HEK293 (cell line): ENCODE data around the gene HOXB7.

Experiments used
- BCL11A ChIP-seq: fragments of 450-650 bp; formaldehyde crosslinking; IDR thresholded peaks from 2 replicates; pipeline ENCODE4 v1.5.1; 2016; ENCODE audit warnings: low read depth, missing biosample characterization, missing genetic modification characterization
- GLI2 ChIP-seq: fragments of 450-650 bp; formaldehyde crosslinking; IDR thresholded peaks from 2 replicates; pipeline ENCODE4; 2017; ENCODE audit warnings: missing biosample characterization, missing genetic modification characterization, low read depth, borderline replicate concordance
- KLF16 ChIP-seq: fragments of 450-650 bp; formaldehyde crosslinking; IDR thresholded peaks from 2 replicates; pipeline ENCODE4 v1.5.1; 2017; ENCODE audit warnings: missing biosample characterization, missing genetic modification characterization
- MEIS1 ChIP-seq: sonication (generic); formaldehyde crosslinking; IDR thresholded peaks from 2 replicates; pipeline ENCODE4 v1.8.1; 2022; ENCODE audit warnings: missing genetic modification reagents, mild to moderate bottlenecking, borderline replicate concordance
- PRDM10 ChIP-seq: fragments of 450-650 bp; formaldehyde crosslinking; IDR thresholded peaks from 2 replicates; pipeline ENCODE4 v1.5.1; 2016; ENCODE audit warnings: missing biosample characterization, missing genetic modification characterization
- ZBTB44 ChIP-seq: fragments of 450-650 bp; IDR thresholded peaks from 2 replicates; pipeline ENCODE4 v1.5.1; 2018; ENCODE audit warnings: missing biosample characterization, mild to moderate bottlenecking, missing genetic modification characterization
- ZBTB48 ChIP-seq: fragments of 450-650 bp; formaldehyde crosslinking; IDR thresholded peaks from 2 replicates; pipeline ENCODE4 v1.5.1; 2016; ENCODE audit warnings: missing biosample characterization, missing genetic modification characterization
- ZBTB7A ChIP-seq: fragments of 450-650 bp; formaldehyde crosslinking; IDR thresholded peaks from 2 replicates; pipeline ENCODE4 v1.5.1; 2016; ENCODE audit warnings: low read depth, missing biosample characterization, missing genetic modification characterization
- ZFP3 ChIP-seq: fragments of 450-650 bp; formaldehyde crosslinking; IDR thresholded peaks from 2 replicates; pipeline ENCODE4 v1.5.1; 2016; ENCODE audit warnings: low read depth, missing biosample characterization, missing genetic modification characterization
- ZFP37 ChIP-seq: fragments of 450-650 bp; formaldehyde crosslinking; IDR thresholded peaks from 2 replicates; pipeline ENCODE4 v1.5.1; 2016; ENCODE audit warnings: missing biosample characterization, missing genetic modification characterization
- ZFP41 ChIP-seq: fragments of 450-650 bp; formaldehyde crosslinking; IDR thresholded peaks from 2 replicates; pipeline ENCODE4 v1.5.1; 2016; ENCODE audit warnings: missing biosample characterization, missing genetic modification characterization, borderline replicate concordance
- ZNF16 ChIP-seq: fragments of 450-650 bp; formaldehyde crosslinking; IDR thresholded peaks from 2 replicates; pipeline ENCODE4 v1.5.1; 2016; ENCODE audit warnings: low read depth, missing biosample characterization, missing genetic modification characterization
- ZNF169 ChIP-seq: fragments of 450-650 bp; formaldehyde crosslinking; IDR thresholded peaks from 2 replicates; pipeline ENCODE4 v1.5.1; 2016; ENCODE audit warnings: missing biosample characterization, missing genetic modification characterization
- ZNF18 ChIP-seq: fragments of 450-650 bp; formaldehyde crosslinking; IDR thresholded peaks from 2 replicates; pipeline ENCODE4 v1.5.1; 2016; ENCODE audit warnings: missing biosample characterization, missing genetic modification characterization
- ZNF184 ChIP-seq: fragments of 450-650 bp; IDR thresholded peaks from 2 replicates; pipeline ENCODE4 v1.5.1; 2018; ENCODE audit warnings: missing biosample characterization, mild to moderate bottlenecking, missing genetic modification characterization
- ZNF280D ChIP-seq: fragments of 450-650 bp; formaldehyde crosslinking; IDR thresholded peaks from 2 replicates; pipeline ENCODE4 v1.5.1; 2016; ENCODE audit warnings: missing biosample characterization, missing genetic modification characterization
- ZNF324 ChIP-seq: fragments of 450-650 bp; formaldehyde crosslinking; IDR thresholded peaks from 2 replicates; pipeline ENCODE4 v1.5.1; 2016; ENCODE audit warnings: missing biosample characterization, missing genetic modification characterization
- ZNF335 ChIP-seq: fragments of 450-650 bp; formaldehyde crosslinking; conservative IDR thresholded peaks from 2 replicates; pipeline ENCODE4 v1.5.1; 2016; ENCODE audit warnings: missing biosample characterization, missing genetic modification characterization
- ZNF341 ChIP-seq: fragments of 450-650 bp; formaldehyde crosslinking; IDR thresholded peaks from 2 replicates; pipeline ENCODE4; 2016; ENCODE audit warnings: low read depth, missing biosample characterization, missing genetic modification characterization
- ZNF354C ChIP-seq: fragments of 450-650 bp; formaldehyde crosslinking; IDR thresholded peaks from 2 replicates; pipeline ENCODE4 v1.5.1; 2016; ENCODE audit warnings: missing biosample characterization, missing genetic modification characterization, low read depth, borderline replicate concordance
- ZNF510 ChIP-seq: fragments of 450-650 bp; formaldehyde crosslinking; IDR thresholded peaks from 2 replicates; pipeline ENCODE4 v1.5.1; 2018; ENCODE audit warnings: mild to moderate bottlenecking, missing genetic modification characterization, missing biosample characterization; ENCODE audit not compliant: insufficient replicate concordance
- ZNF514 ChIP-seq: fragments of 450-650 bp; formaldehyde crosslinking; IDR thresholded peaks from 2 replicates; pipeline ENCODE4 v1.5.1; 2016; ENCODE audit warnings: missing biosample characterization, missing genetic modification characterization
- ZNF544 ChIP-seq: fragments of 450-650 bp; formaldehyde crosslinking; IDR thresholded peaks from 2 replicates; pipeline ENCODE4 v1.5.0; 2017; ENCODE audit warnings: missing biosample characterization, missing genetic modification characterization
- ZNF549 ChIP-seq: fragments of 450-650 bp; IDR thresholded peaks from 2 replicates; pipeline ENCODE4 v1.5.1; 2018; ENCODE audit warnings: missing biosample characterization, missing genetic modification characterization, mild to moderate bottlenecking, inconsistent platforms, moderate library complexity
- ZNF629 ChIP-seq: fragments of 450-650 bp; formaldehyde crosslinking; IDR thresholded peaks from 2 replicates; pipeline ENCODE4 v1.5.1; 2017; ENCODE audit warnings: missing biosample characterization, missing genetic modification characterization
- ZNF639 ChIP-seq: fragments of 450-650 bp; formaldehyde crosslinking; IDR thresholded peaks from 2 replicates; pipeline ENCODE4 v1.5.1; 2016; ENCODE audit warnings: missing biosample characterization, missing genetic modification characterization
- ZNF658 ChIP-seq: fragments of 450-650 bp; formaldehyde crosslinking; IDR thresholded peaks from 2 replicates; pipeline ENCODE4; 2016; ENCODE audit warnings: missing biosample characterization, missing genetic modification characterization

HOXB7 gene

GRCh38 chr17:48589831-48590606 lies 20.8 kb downstream of the HOXB7 start, which contains the start of gene HOXB3 (continued):
- TF ChIP-seq PRDM10 (tag by site-specific recombination) (peak; percentile 39), ZNF639 (tag by site-specific recombination) (peak; percentile 83), ZFP41 (tag by site-specific recombination) (no peak), ZNF16 (tag by site-specific recombination) (no peak), ZBTB48 (tag by site-specific recombination) (peak; percentile 91), ZFP3 (no peak), ZBTB7A (tag by site-specific recombination) (no peak), ZNF169 (tag by site-specific recombination) (no peak), ZNF514 (tag by site-specific recombination) (no peak), BCL11A (tag by site-specific recombination) (peak; percentile 81), ZBTB44 (tag by site-specific recombination) (peak; percentile 41; the same call in 1 of the 2 replicates), ZNF629 (tag by site-specific recombination) (peak; percentile 81), ZNF184 (tag by site-specific recombination) (no peak), ZFP37 (peak; percentile 42; the same call in 1 of the 2 replicates), ZNF544 (tag by site-specific recombination) (no peak), ZNF341 (tag by site-specific recombination) (peak; percentile 83), ZNF335 (tag by site-specific recombination) (no peak; the same call in 1 of the 2 replicates), ZNF510 (tag by site-specific recombination) (no peak), MEIS1 (CRISPR knock-in tag) (no peak), ZNF549 (tag by site-specific recombination) (no peak), ZNF18 (tag by site-specific recombination) (peak; percentile 85), KLF16 (tag by site-specific recombination) (peak; percentile 80), ZNF354C (tag by site-specific recombination) (no peak), ZNF324 (tag by site-specific recombination) (peak; percentile 69; the same call in 1 of the 2 replicates), GLI2 (tag by site-specific recombination) (peak; percentile 54; the same call in 1 of the 2 replicates), ZNF658 (tag by site-specific recombination) (no peak), ZNF280D (no peak)
